Nephron (organoid): ENCODE results near the gene EMP1.

Source experiments
- H3K27ac Mint-ChIP-seq, 3 experiments: 2 replicates each; pipeline ENCODE4 v1.8.0; 2020; ENCODE audit warnings: mixed read lengths in 3 of 3, mild to moderate bottlenecking in 2 of 3, moderate library complexity in 1 of 3
- H3K27me3 Mint-ChIP-seq: 2 replicates; pipeline ENCODE4 v1.8.0; 2021; ENCODE audit warnings: low read depth, mild to moderate bottlenecking, moderate library complexity, mixed read lengths
- H3K36me3 Mint-ChIP-seq: 2 replicates; pipeline ENCODE4 v1.8.0; 2020; ENCODE audit warnings: low read depth, mixed read lengths
- H3K4me1 Mint-ChIP-seq: 2 replicates; pipeline ENCODE4 v1.8.0; 2020; ENCODE audit warnings: mixed read lengths
- H3K4me3 Mint-ChIP-seq, 3 experiments: 2 replicates each; pipeline ENCODE4 v1.8.0; 2020; ENCODE audit warnings: mild to moderate bottlenecking in 3 of 3, mixed read lengths in 3 of 3, moderate library complexity in 2 of 3
- H3K9me3 Mint-ChIP-seq: 2 replicates; pipeline ENCODE4 v1.8.0; 2020; ENCODE audit warnings: mixed read lengths
- TF ChIP-seq, protein P1 (sequence below), 3 experiments: fragments of 200-600 bp; sonication (generic); IDR thresholded peaks; one replicate each; pipeline ENCODE4 v1.5.0; 2021; ENCODE audit warnings: antibody characterized with exemption in 3 of 3; ENCODE audit not compliant: unreplicated experiment in 3 of 3

EMP1 gene

GRCh38 chr12:13175499-13175898 is 21.0 kb upstream of the EMP1 start:
- TF ChIP-seq, protein P1, sequence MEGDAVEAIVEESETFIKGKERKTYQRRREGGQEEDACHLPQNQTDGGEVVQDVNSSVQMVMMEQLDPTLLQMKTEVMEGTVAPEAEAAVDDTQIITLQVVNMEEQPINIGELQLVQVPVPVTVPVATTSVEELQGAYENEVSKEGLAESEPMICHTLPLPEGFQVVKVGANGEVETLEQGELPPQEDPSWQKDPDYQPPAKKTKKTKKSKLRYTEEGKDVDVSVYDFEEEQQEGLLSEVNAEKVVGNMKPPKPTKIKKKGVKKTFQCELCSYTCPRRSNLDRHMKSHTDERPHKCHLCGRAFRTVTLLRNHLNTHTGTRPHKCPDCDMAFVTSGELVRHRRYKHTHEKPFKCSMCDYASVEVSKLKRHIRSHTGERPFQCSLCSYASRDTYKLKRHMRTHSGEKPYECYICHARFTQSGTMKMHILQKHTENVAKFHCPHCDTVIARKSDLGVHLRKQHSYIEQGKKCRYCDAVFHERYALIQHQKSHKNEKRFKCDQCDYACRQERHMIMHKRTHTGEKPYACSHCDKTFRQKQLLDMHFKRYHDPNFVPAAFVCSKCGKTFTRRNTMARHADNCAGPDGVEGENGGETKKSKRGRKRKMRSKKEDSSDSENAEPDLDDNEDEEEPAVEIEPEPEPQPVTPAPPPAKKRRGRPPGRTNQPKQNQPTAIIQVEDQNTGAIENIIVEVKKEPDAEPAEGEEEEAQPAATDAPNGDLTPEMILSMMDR (IDR thresholded peaks at IDR 0.05; ENCODE audit: unreplicated experiment in 3 of 3) = no peak
- Mint-ChIP-seq H3K27ac (peak overlapping the region; percentile 83 to 93 (median 85)), H3K27me3 (peaks cover 4% of the 10 kb centered on the region), H3K4me3 (no peak overlapping the region), H3K4me1 (peaks cover 86% of the 10 kb centered on the region), H3K9me3 (no peaks in the 10 kb centered on the region), H3K36me3 (no peaks in the 10 kb centered on the region)

DNA sequence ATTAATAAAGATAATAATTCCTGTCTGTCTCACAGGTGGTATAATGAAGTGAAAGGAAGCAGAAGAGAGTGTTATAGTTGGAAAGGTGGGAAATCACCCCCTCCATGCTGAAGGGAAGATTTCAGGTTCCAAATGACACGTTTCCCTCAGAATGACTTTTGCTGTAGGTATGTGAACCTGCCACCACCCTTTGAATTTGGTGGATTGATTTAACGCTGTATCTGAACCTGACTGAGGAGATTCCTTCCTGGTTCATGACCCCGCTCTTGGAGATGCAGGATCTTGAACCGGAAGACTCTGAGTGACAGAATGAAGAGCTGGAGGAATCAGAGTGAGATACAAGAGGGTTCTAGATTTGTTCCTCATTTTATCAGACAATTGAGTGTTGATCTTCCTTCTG is 20.3 kb upstream of the EMP1 start:
- TF ChIP-seq, protein P1 (IDR thresholded peaks at IDR 0.05; ENCODE audit: unreplicated experiment in 3 of 3) = no peak
- peaks cover 4% of the 10 kb centered on the region for H3K27me3 Mint-ChIP-seq
- peaks cover 84% of the 10 kb centered on the region for H3K4me1 Mint-ChIP-seq
- H3K9me3 Mint-ChIP-seq = no peaks in the 10 kb centered on the region
- no peak overlapping the region for H3K4me3 Mint-ChIP-seq
- H3K36me3 Mint-ChIP-seq = no peaks in the 10 kb centered on the region
- peak overlapping the region; percentile 18 to 99 (median 43) for H3K27ac Mint-ChIP-seq

- H3K4me1 Mint-ChIP-seq = peaks cover 79% of the 10 kb centered on the region
- H3K27me3 Mint-ChIP-seq = peaks cover 4% of the 10 kb centered on the region
- TF ChIP-seq, protein P1 (IDR thresholded peaks at IDR 0.05; ENCODE audit: unreplicated experiment in 3 of 3) = no peak
- H3K36me3 Mint-ChIP-seq = no peaks in the 10 kb centered on the region
- no peak overlapping the region for H3K4me3 Mint-ChIP-seq
- peak overlapping the region in 2 of 3 experiments; percentile 81 to 99 for H3K27ac Mint-ChIP-seq
- no peaks in the 10 kb centered on the region for H3K9me3 Mint-ChIP-seq
Measured at GRCh38 chr12:13177373-13177772, 19.2 kb upstream of the EMP1 start.

DNA sequence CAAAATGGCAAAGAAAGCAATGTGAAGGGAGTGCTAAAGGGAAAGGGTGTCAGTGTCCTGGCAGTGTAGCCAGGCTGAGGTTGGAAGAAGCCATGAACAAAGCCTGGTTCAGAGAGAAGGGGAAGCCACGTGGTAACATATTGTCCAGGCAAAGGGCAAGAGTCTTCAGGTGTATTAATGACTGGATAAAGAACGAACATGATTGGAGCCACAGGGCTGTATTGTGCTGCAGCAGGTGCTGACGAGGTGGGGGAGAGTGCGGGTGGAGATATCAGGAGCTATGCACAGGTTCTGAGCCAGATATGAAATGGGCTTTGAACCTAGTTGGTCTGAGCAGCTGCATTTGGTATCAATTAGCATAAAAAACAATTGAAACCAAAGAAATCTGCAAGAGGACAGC is 18.6 kb upstream of the EMP1 start:
- Mint-ChIP-seq H3K9me3 (no peaks in the 10 kb centered on the region), H3K4me3 (peak overlapping the region in 1 of 3 experiments; percentile 5), H3K4me1 (peaks cover 74% of the 10 kb centered on the region), H3K27me3 (peaks cover 8% of the 10 kb centered on the region), H3K36me3 (no peaks in the 10 kb centered on the region), H3K27ac (peak overlapping the region in 2 of 3 experiments; percentile 81 to 99)
- TF ChIP-seq, protein P1 (IDR thresholded peaks at IDR 0.05; ENCODE audit: unreplicated experiment in 3 of 3) = no peak

DNA sequence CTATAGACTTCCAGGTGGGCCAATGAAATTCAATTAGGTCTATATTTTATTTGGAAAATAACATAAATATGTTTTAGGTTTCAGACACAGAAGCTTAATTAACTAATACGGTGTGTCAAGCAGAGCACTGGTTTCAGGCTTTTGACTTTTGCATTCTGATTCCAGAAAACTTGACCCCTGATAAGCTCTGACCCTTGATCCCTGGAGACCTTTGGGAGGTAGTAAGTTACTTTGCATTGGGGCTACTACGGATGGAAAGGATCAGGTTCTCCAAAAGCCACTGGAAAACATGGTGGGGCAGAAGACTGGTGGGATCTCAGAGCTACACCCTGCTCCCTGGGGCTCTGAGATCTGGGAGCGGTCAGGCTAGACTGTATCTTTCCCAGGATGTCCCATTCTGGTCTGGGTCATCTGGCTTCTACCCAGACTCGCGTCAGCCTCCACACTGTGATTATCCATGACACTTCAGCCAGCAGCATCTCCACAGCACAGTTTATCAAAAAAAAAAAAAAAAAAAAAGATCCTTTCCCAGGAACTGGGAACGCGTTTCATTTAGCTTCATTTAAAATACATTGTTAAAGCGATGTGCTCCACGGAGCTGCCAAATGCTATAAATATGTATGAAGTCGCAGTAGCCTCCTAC is 17.8 kb upstream of the EMP1 start:
- H3K4me3 Mint-ChIP-seq = peak overlapping the region in 2 of 3 experiments; percentile 59 to 63
- peaks cover 9% of the 10 kb centered on the region for H3K27me3 Mint-ChIP-seq
- TF ChIP-seq, protein P1 (IDR thresholded peaks at IDR 0.05; ENCODE audit: unreplicated experiment in 3 of 3) = no peak
- H3K9me3 Mint-ChIP-seq = no peaks in the 10 kb centered on the region
- H3K27ac Mint-ChIP-seq = peak overlapping the region; percentile 88 to 100 (median 99)
- H3K36me3 Mint-ChIP-seq = no peaks in the 10 kb centered on the region
- H3K4me1 Mint-ChIP-seq = peaks cover 66% of the 10 kb centered on the region
